ENCODE measurements around the gene PAQR7.

- TF ChIP-seq, protein P1, sequence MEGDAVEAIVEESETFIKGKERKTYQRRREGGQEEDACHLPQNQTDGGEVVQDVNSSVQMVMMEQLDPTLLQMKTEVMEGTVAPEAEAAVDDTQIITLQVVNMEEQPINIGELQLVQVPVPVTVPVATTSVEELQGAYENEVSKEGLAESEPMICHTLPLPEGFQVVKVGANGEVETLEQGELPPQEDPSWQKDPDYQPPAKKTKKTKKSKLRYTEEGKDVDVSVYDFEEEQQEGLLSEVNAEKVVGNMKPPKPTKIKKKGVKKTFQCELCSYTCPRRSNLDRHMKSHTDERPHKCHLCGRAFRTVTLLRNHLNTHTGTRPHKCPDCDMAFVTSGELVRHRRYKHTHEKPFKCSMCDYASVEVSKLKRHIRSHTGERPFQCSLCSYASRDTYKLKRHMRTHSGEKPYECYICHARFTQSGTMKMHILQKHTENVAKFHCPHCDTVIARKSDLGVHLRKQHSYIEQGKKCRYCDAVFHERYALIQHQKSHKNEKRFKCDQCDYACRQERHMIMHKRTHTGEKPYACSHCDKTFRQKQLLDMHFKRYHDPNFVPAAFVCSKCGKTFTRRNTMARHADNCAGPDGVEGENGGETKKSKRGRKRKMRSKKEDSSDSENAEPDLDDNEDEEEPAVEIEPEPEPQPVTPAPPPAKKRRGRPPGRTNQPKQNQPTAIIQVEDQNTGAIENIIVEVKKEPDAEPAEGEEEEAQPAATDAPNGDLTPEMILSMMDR (IDR thresholded peaks at IDR 0.05; ENCODE audit: insufficient read depth, low read depth, low read length) = no peak
- TF ChIP-seq EZH2 (IDR thresholded peaks at IDR 0.05; ENCODE audit: insufficient read depth, low read length) = no peak
Observed at GRCh38 chr1:25899792-25900191, 24.3 kb upstream of the PAQR7 start.

Measured in astrocyte (in vitro differentiated cells and primary cell).